Stimulated activated naive CD4-positive, alpha-beta T cell treated with Interleukin-2 at 50 U/mL for 16 hours (primary cell): ENCODE measurements around the gene MARK4.
"Not testable (repeated sequence)": the region's sequence is repeated elsewhere in the genome, so short reads cannot be mapped to it uniquely, and the experiment has no call there.

ENCODE experiments used
- DNase-seq: peaks from one replicate; lab custom pipeline; 2025; lab: John Stamatoyannopoulos, UW

MARK4 gene

GRCh38 chr19:45243144-45243732 lies 7.8 kb upstream of the MARK4 start:
- DNase-seq, result no peak

- DNase-seq, result no peak
Measured at GRCh38 chr19:45244133-45244794, 6.8 kb upstream of the MARK4 start.

- no peak for DNase-seq
Measured at GRCh38 chr19:45245334-45245787, 5.7 kb upstream of the MARK4 start, which contains the start of gene EXOC3L2. TSS of gene EXOC3L2 (minus strand) at chr19:45245407. CDS start at chr19:45239045, 6,362 bp downstream.

GRCh38 chr19:45245826-45246225 lies 5.2 kb upstream of the MARK4 start:
- DNase-seq, result no peak

GRCh38 chr19:45247136-45247535 lies 3.9 kb upstream of the MARK4 start:
- no peak for DNase-seq

- DNase-seq, result no peak
Measured at GRCh38 chr19:45249261-45250033, 1.6 kb upstream of the MARK4 start.

GRCh38 chr19:45250216-45250831 lies 747 bp upstream of the MARK4 start:
- DNase-seq, result no peak

- no peak for DNase-seq
Measured at GRCh38 chr19:45251452-45252354, 632 bp downstream of the MARK4 start.

GRCh38 chr19:45253396-45254027 lies 2.4 kb downstream of the MARK4 start:
- peak; percentile 17 for DNase-seq

- DNase-seq, result no peak
Measured at GRCh38 chr19:45254044-45254531, 3.0 kb downstream of the MARK4 start.

GRCh38 chr19:45255611-45256157 lies 4.6 kb downstream of the MARK4 start:
- DNase-seq, result no peak

- DNase-seq, result no peak
Measured at GRCh38 chr19:45256836-45257235, 5.8 kb downstream of the MARK4 start.

GRCh38 chr19:45258862-45259261 lies 7.8 kb downstream of the MARK4 start:
- no peak for DNase-seq

- no peak for DNase-seq
Measured at GRCh38 chr19:45262570-45262969, 11.5 kb downstream of the MARK4 start.

GRCh38 chr19:45263013-45263412 lies 11.9 kb downstream of the MARK4 start:
- no peak for DNase-seq

GRCh38 chr19:45264781-45265317 lies 13.8 kb downstream of the MARK4 start:
- no peak for DNase-seq

- no peak for DNase-seq
Measured at GRCh38 chr19:45265375-45265774, 14.3 kb downstream of the MARK4 start.

GRCh38 chr19:45267296-45267695 lies 16.2 kb downstream of the MARK4 start:
- DNase-seq, result no peak

- not testable (repeated sequence) for DNase-seq
Measured at GRCh38 chr19:45269939-45270338, 18.9 kb downstream of the MARK4 start.

- no peak for DNase-seq
Measured at GRCh38 chr19:45271098-45271734, 20.1 kb downstream of the MARK4 start.
